Kidney (tissue), 14 donors: ENCODE measurements around the gene FBLN7. TPM values are rescaled to one million over a fixed set of nuclear protein-coding genes. Genes with fewer than 3 reads are reported as not detected.

Experiments
- DNase-seq, 5 donors: peaks; one replicate each; pipeline ENCODE4 v3.0.0-alpha.2; 2013 to 2020
- FAIRE-seq: peaks from 2 replicates; lab custom pipeline; 2012; peaks lifted over from hg19 to GRCh38; lab: Jason Lieb, UNC
- H3K27ac ChIP-seq, 2 donors: one replicate each; pipeline ENCODE4 v1.7.0; 2013; ENCODE audit warnings: low read depth in 2 of 2, low read length in 2 of 2, inconsistent platforms in 1 of 2
- H3K27me3 ChIP-seq: one replicate; pipeline ENCODE4 v1.7.1; 2013; ENCODE audit warnings: low read length, inconsistent platforms; ENCODE audit not compliant: control insufficient read depth, insufficient read depth
- H3K36me3 ChIP-seq, 3 donors: one replicate each; pipeline versions ENCODE4 v1.7.0 to v1.7.1; 2013; ENCODE audit warnings: low read length in 3 of 3, control low read depth in 1 of 3, inconsistent platforms in 1 of 3; ENCODE audit not compliant: insufficient read depth in 3 of 3, control insufficient read depth in 2 of 3
- H3K4me1 ChIP-seq, 3 donors: one replicate each; pipeline versions ENCODE4 v1.7.0 to v1.7.1; 2013; ENCODE audit warnings: low read length in 3 of 3, inconsistent platforms in 1 of 3, low read depth in 1 of 3; ENCODE audit not compliant: control insufficient read depth in 2 of 3, insufficient read depth in 2 of 3
- H3K4me3 ChIP-seq, 3 donors: one replicate each; pipeline versions ENCODE4 v1.7.0 to v1.8.1; 2013; ENCODE audit warnings: low read length in 3 of 3, control low read depth in 1 of 3, inconsistent platforms in 1 of 3
- H3K9ac ChIP-seq, 3 donors: one replicate each; pipeline versions ENCODE4 v1.7.0 to v1.7.1; 2013; ENCODE audit warnings: low read length in 3 of 3, control low read depth in 1 of 3, inconsistent platforms in 1 of 3
- H3K9me3 ChIP-seq, 3 donors: one replicate each; pipeline versions ENCODE4 v1.7.0 to v1.7.1; 2013; ENCODE audit warnings: low read length in 3 of 3, control low read depth in 1 of 3, inconsistent platforms in 1 of 3; ENCODE audit not compliant: control insufficient read depth in 2 of 3, insufficient read depth in 1 of 3
- CTCF ChIP-seq: IDR thresholded peaks from 3 replicates; pipeline ENCODE4 v1.5.1; 2012; ENCODE audit warnings: mild to moderate bottlenecking, moderate library complexity, borderline replicate concordance; ENCODE audit not compliant: insufficient read depth; ENCODE audit errors: extremely low read depth
- intact Hi-C: fragments of 100-400 bp; cut with DNase I; formaldehyde crosslinking; loops from one replicate; pipeline ENCODE4 v1.11.1; 2022
- polyA plus RNA-seq: library from polyadenylated mRNA; stranded (reverse); fragments of 350-450 nt; fragmentation: Illumina TruSeq; extraction: RNeasy Lipid Tissue Mini Kit (QIAGEN cat#74804); gene quantifications from one replicate; pipeline ENCODE4 v1.2.3, GENCODE V29; 2014; ENCODE audit warnings: low read depth, low replicate concordance; ENCODE audit not compliant: insufficient read depth
- total RNA-seq: library from RNA; stranded (reverse); fragmentation: NEBNext Ultra II Directional; extraction: Animal tissue kit (Norgen Biotek cat#: 25700); gene quantifications from one replicate; pipeline ENCODE4 v1.2.1, GENCODE V29; 2021
- donor health status: control.
- donor health status: control.
- donor health status: control.
- donor health status: control.
- donor health status: control.
- donor health status: DM: yes; HTN: yes; CAD: no.
- donor health status: Normal renal cell carcinoma (clear cell type).

FBLN7 gene
- total and polyA plus RNA-seq, 2 donors from 2014 or later, result 0.71 to 4.6 TPM

GRCh38 chr2:112150851-112151250 lies 12.7 kb downstream of the FBLN7 start:
- no peak overlapping the region for H3K9ac ChIP-seq
- no peaks in the 10 kb centered on the region for H3K4me1 ChIP-seq
- H3K4me3 ChIP-seq, result no peak overlapping the region
- H3K27me3 ChIP-seq, result no peaks in the 10 kb centered on the region
- FAIRE-seq (no peak), DNase-seq (peak in 1 of 5 donors; percentile 45)
- no peaks in the 10 kb centered on the region for H3K9me3 ChIP-seq
- H3K27ac ChIP-seq, result no peak overlapping the region
- intact Hi-C loops, result no loop called here
- no peak for TF ChIP-seq CTCF
- H3K36me3 ChIP-seq, result no peaks in the 10 kb centered on the region

GRCh38 chr2:112151271-112151670 lies 13.1 kb downstream of the FBLN7 start:
- intact Hi-C loops, result no loop called here
- Histone ChIP-seq H3K27ac (no peak overlapping the region), H3K36me3 (no peaks in the 10 kb centered on the region), H3K4me3 (no peak overlapping the region), H3K27me3 (no peaks in the 10 kb centered on the region), H3K4me1 (no peaks in the 10 kb centered on the region), H3K9me3 (no peaks in the 10 kb centered on the region), H3K9ac (no peak overlapping the region)
- FAIRE-seq, result no peak
- peak in 1 of 5 donors; percentile 6 for DNase-seq
- TF ChIP-seq CTCF, result no peak

- peak in 1 of 5 donors; percentile 26 for DNase-seq
- Histone ChIP-seq H3K27me3 (no peaks in the 10 kb centered on the region), H3K9ac (no peak overlapping the region), H3K36me3 (no peaks in the 10 kb centered on the region), H3K27ac (no peak overlapping the region), H3K4me3 (no peak overlapping the region), H3K9me3 (no peaks in the 10 kb centered on the region), H3K4me1 (no peaks in the 10 kb centered on the region)
- intact Hi-C loops, result no loop called here
- TF ChIP-seq CTCF, result no peak
- FAIRE-seq, result no peak
Observed at GRCh38 chr2:112151701-112152440, 13.7 kb downstream of the FBLN7 start.
